ENCODE measurements around the gene TOB1. TPM values are rescaled to one million over a fixed set of nuclear protein-coding genes. Genes with fewer than 3 reads are reported as not detected.

Gene TOB1
- total and polyA plus RNA-seq, 9 of the 15 experiments (the other 6 are each of a cell fraction or from before 2014, with no cell fraction given) = 4.8 to 63.7 (median 13.2) TPM

DNA sequence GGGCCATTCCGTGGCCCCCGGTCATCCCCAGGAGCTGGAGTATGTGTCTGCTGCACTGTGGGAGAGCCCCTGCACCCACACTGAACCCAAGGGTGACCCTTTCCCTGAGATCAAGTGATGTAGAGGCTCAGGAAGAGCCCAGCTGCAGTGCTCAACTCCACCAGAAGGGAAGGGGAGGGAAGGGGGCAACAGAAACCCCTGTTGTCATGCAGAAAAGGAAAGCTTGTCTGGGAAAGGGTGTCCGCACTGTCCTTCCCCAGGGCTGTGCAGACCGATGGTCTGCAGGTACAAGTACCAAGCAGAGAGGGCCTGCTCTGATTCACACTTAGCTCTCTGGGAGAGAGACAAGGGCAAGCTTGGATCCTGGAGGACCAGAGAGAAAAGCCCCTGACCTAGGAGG, 45.7 kb upstream of the TOB1 start:
- Histone ChIP-seq H3K4me3 (no peak overlapping the region), H2AFZ (ENCODE audit: low read depth, low read length) (no peak overlapping the region), H3K36me3 (ENCODE audit: control insufficient read depth, insufficient read depth, low read length) (no peaks in the 10 kb centered on the region), H3K9me3 (replicated peaks; ENCODE audit: control insufficient read depth, insufficient read depth, low read depth, low read length) (no peaks in the 10 kb centered on the region), H3K27me3 (ENCODE audit: control insufficient read depth in 2 of 2, insufficient read depth in 2 of 2, low read length in 2 of 2) (no peaks in the 10 kb centered on the region), H3K9me1 (ENCODE audit: control insufficient read depth, insufficient read depth, low read length) (no peaks in the 10 kb centered on the region), H3K27ac (ENCODE audit: extremely low read depth, low read depth, low read length) (no peak overlapping the region), H3K4me2 (ENCODE audit: insufficient read depth, low read length) (no peak overlapping the region), H3K79me2 (ENCODE audit: control insufficient read depth, insufficient read depth, low read length) (no peaks in the 10 kb centered on the region), H4K20me1 (replicated peaks; ENCODE audit: control insufficient read depth, insufficient read depth, low read length) (no peaks in the 10 kb centered on the region), H3K4me1 (replicated peaks in 1 of 2; ENCODE audit: control insufficient read depth in 2 of 2, insufficient read depth in 2 of 2, low read length in 2 of 2) (peaks cover 0 to 10% of the 10 kb centered on the region in 2 experiments; a peak in 2 of 5 replicates), H3K9ac (ENCODE audit: insufficient read depth in 1 of 2, low read depth in 2 of 2, low read length in 2 of 2) (0 out of 4 replicates have a peak overlapping the region, but pooled peaks of 1 of the 2 experiments have one; percentile 42)
- in situ Hi-C loops (cut with MboI) (no loop called here), intact Hi-C loops (cut with micrococcal nuclease) (no loop called here)
- ATAC-seq (peak; percentile 10; the same call in 1 of the 3 replicates), DNase-seq (ENCODE audit: extremely low read depth in 1 of 4, low spot score in 3 of 4) (no peak), FAIRE-seq (no peak)
- ChIA-PET CTCF (ENCODE audit: low intra/inter-chr PET ratio) (no interaction called here), POLR2A (interaction anchor here (0.5 to 1.6 kb wide), 5 partner anchors 17 to 141 kb away, joined by 3 to 7 read pairs (median 3); partner anchors contain the start of gene TOB1)
- no peak for TF ChIP-seq NCOA6 (IDR thresholded peaks at IDR 0.05)
- no peak for TF ChIP-seq CLOCK (CRISPR knock-in tag; IDR thresholded peaks at IDR 0.05; ENCODE audit: borderline replicate concordance)
- no peak for TF ChIP-seq ZKSCAN3 (CRISPR knock-in tag; IDR thresholded peaks at IDR 0.05)
- TF ChIP-seq ZNF324 (CRISPR knock-in tag; IDR thresholded peaks at IDR 0.05) = no peak
- no peak for TF ChIP-seq ZBTB17 (CRISPR knock-in tag; IDR thresholded peaks at IDR 0.05)
- TF ChIP-seq ZBTB7A (IDR thresholded peaks at IDR 0.05; ENCODE audit: borderline replicate concordance, control insufficient read depth, low read depth, low read length) = 0 out of 2 replicates have a peak, but pooled peaks have one; percentile 18
- 33% methylated on average over 4 of the region's 4 CpGs for WGBS (ENCODE audit: insufficient coverage, low coverage, missing lambda C conversion rate)
- no TSS peak for BruUV-seq (replicated peaks)

Measured in K562 (cell line).